Glomerular visceral epithelial cell (primary cell): Measurements from ENCODE around the gene HOXC11.
A peak's percentile ranks its signal among the peaks of the same experiment; 100 is the strongest.

Experiments used
- DNase-seq: peaks from one replicate; pipeline ENCODE4 v3.0.0-alpha.2; 2016; ENCODE audit errors: extremely low spot score

Gene HOXC11

GRCh38 chr12:53972722-53973235, at the start of gene HOXC11:
HOXC11 (plus strand) TSS chr12:53973126; CDS start chr12:53973242, 116 bp downstream.
- DNase-seq, result no peak

DNA sequence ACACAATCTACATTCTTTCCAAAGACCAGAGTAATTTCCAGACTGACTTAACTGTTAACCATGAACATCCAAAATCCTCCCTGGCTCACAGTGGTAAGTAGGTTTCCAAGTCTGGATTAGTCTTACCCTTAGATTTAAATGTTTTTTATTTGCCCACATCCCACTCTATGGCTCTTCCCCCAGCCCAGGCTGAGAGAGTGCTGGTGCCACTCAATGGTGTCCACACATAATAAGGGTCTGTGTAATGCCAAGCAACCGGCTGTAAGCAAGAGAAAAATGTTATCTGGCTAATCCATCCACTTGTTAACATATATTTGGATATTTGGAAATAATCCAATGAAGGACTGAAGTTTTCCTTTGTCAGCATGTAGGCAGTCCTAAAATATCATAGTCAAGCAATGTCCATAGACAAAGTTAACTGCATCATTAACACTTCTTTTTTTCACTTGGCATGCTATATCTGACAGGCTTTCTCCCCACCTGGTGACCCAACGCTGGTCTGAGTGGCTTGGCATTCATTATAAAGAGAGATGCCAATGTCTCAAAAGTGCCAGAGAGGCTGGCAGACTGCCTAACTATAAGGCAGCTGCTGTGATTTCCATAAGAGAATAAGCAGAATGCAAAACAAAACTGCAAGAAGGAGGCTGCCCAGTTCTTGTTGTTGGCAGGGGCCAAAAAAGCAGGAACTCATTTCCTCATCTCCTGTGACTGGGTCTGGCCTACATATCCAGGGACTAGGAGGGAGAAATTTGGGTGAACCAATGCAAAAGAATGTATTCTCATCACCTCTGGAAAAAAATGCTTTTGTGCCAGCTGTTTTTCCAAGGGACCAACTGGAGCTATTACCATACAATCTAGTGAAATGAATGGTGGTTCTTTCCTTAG, 48.2 kb upstream of the HOXC11 start:
- DNase-seq, result no peak

DNA sequence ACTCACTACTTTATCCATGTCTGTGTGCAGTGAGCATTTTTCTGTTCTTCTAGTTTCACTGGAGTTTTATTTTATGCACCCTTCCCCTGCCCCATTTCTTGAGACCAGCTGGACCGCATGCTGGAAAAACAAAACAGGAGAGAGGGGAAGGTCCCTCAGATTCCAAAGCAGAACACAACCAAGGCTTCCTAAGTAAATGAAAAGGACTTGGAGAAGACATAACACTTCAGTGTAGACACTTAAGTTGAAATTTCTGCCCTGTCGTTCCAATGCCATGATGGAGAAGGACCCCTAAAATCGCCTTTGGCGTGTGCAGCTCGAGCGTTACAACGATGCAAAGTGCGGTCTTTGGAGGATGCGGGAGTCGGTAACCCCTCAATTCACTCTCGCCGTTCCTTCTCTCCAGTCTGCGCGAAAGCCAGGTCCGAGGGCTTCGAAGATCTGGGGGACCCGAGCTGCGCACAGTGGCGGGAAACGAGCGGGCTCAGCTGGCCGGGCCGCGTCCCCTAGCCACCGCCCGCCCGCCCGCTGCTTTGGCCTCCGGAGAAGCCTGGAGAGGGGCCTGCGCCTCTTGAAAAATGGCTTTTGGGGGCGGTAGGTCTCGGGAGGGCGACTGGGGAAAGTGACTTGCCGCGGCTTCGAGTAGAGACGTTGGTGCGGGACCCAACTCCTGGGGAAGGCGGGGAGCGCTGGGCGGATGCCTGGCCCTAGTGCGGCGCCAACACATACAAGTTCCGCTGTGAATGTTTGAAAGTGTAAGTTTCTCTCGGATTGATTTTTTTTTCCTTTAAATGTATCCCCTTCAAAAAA, 45.5 kb upstream of the HOXC11 start:
- no peak for DNase-seq

- no peak for DNase-seq
Observed at GRCh38 chr12:53928054-53928835, 44.7 kb upstream of the HOXC11 start.

- no peak for DNase-seq
Observed at GRCh38 chr12:53929527-53929926, 43.4 kb upstream of the HOXC11 start.

- no peak for DNase-seq
Observed at GRCh38 chr12:53930591-53931255, 42.2 kb upstream of the HOXC11 start.

- DNase-seq, result no peak
Observed at GRCh38 chr12:53931844-53932581, 40.9 kb upstream of the HOXC11 start.

- no peak for DNase-seq
Observed at GRCh38 chr12:53932915-53933314, 40.0 kb upstream of the HOXC11 start.

- DNase-seq, result no peak
Observed at GRCh38 chr12:53935383-53936341, 37.3 kb upstream of the HOXC11 start.

DNA sequence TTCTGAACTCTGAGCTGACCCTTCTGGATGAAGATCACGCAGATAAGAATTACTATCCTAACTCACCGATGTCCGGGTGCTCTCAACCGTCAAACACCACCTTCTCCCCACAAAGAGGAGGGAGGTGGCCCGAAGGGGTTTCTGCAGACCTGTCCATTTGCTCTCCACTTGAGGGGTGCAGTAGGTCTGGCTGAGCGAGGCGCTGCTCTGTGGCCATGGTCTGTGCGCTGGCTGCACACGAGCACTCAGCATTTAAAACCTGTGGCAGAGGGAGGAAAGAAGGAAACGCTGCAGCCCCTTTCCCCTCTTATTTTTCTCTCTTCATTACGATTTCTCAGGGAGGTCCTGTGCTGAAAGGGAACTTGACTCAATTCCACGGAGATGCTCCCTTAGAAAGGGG, 35.8 kb upstream of the HOXC11 start:
- no peak for DNase-seq

GRCh38 chr12:53937596-53938325, 35.2 kb upstream of the HOXC11 start:
- DNase-seq, result no peak

- peak; percentile 85 for DNase-seq
Observed at GRCh38 chr12:53938326-53939140, 34.4 kb upstream of the HOXC11 start, which contains the start of gene HOXC13. HOXC13 (plus strand) TSS chr12:53938831; CDS start chr12:53938907, 76 bp downstream.

DNA sequence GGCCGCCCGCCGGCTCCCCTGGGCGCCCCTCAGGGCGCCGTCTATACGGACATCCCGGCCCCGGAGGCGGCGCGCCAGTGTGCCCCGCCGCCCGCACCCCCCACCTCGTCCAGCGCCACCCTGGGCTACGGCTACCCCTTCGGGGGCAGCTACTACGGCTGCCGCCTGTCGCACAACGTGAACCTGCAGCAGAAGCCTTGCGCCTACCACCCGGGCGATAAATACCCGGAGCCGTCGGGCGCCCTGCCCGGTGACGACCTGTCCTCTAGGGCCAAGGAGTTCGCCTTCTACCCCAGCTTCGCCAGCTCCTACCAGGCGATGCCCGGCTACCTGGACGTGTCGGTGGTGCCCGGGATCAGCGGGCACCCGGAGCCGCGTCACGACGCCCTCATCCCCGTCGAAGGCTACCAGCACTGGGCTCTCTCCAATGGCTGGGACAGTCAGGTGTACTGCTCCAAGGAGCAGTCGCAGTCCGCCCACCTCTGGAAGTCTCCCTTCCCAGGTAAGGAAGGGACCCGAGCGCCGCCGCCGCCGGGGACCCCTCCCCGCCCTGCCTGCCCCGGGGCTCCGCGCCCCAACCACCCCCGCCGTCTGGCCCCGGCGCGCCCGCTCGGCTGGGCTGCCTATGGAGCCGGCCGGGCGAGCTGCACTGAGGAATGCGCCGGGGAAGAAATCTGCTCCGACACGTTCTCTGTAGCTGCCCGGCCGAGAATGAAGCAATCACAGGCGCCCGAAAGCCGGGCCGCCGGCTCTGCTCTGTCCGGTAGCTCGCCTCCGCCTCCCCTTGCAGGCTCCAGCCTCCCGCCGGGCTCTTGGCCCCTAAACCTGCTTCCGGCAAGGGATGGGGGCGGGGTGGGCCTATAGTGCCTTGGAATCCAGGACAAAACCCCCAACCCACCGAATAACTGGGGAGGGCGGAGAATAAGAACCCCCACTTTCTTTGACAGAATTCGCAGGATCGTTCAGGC, 33.5 kb upstream of the HOXC11 start:
- peak; percentile 33 for DNase-seq

DNA sequence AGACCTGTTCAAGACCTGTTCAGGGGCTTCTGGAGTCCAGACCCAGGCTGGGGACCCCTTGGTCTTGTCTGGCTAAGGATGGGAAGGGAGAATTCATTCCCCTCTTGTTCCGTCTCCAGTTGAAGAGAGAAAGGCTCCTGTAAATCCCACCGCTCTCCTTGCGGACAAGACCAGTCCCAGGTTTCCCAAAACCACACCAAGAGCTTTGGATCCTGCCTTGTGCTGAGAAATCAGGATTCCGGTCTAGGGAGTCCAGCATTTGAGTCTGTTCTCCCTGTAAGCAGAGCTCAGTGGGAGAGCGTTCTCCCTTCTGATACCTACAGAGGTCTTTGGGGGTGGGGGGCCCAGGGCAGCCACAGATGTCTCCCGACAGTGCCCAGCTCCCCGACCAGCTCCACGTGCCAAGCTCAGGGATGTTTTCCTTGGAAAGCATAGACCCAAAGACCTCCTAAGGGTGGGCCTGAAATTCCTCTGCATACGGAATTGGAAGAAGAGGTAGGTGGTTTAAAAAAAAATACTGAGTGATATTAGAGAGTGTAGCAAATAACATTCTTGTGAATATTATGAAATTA, 32.4 kb upstream of the HOXC11 start:
- no peak for DNase-seq

DNA sequence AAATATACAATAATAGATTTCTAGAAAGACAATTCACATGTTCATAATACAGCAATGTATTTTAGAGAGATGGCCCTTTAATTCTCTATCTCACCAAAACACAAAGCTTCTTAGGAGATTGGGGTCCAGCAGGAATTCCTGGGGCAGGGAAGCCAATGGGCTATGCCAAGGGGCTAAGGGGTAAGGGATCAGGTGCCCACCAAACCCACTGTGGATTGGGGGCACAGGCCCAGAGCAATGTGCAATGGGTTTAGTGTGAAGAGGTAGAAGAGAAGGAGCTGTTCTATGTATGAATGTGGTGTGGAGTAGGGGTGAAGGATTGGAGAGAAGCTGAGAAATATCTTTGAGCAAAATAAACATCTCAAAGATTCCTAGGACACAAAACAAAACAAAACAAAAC, 31.7 kb upstream of the HOXC11 start:
- DNase-seq, result no peak

GRCh38 chr12:53941750-53942149, 31.2 kb upstream of the HOXC11 start:
- DNase-seq, result no peak
